Stimulated activated CD8-positive, alpha-beta memory T cell treated with anti-CD3 and anti-CD28 coated beads, Interleukin-4, amount 100 ng/mL, for 48 hours (primary cell): ENCODE data around the gene COL8A2.
"Not testable (repeated sequence)": the region's sequence is repeated elsewhere in the genome, so short reads cannot be mapped to it uniquely, and the experiment has no call there.

Source experiments
- DNase-seq: peaks from one replicate; pipeline ENCODE4 v3.0.0-alpha.2; 2020

COL8A2 gene

GRCh38 chr1:36125129-36125991 is at the start of gene COL8A2:
Gene COL8A2 (minus strand): TSS chr1:36125222. CDS start chr1:36100242, 24,980 bp downstream.
- DNase-seq = no peak

GRCh38 chr1:36174713-36175112 is 49.7 kb upstream of the COL8A2 start:
- DNase-seq = no peak

GRCh38 chr1:36172983-36173382 is 48.0 kb upstream of the COL8A2 start:
- no peak for DNase-seq

- no peak for DNase-seq
Measured at GRCh38 chr1:36172017-36172747, 47.2 kb upstream of the COL8A2 start.

GRCh38 chr1:36170643-36171412 is 45.8 kb upstream of the COL8A2 start:
- no peak for DNase-seq

GRCh38 chr1:36168514-36168913 is 43.5 kb upstream of the COL8A2 start:
- no peak for DNase-seq

- DNase-seq = no peak
Measured at GRCh38 chr1:36166938-36167905, 42.2 kb upstream of the COL8A2 start.

GRCh38 chr1:36166136-36166535 is 41.1 kb upstream of the COL8A2 start:
- no peak for DNase-seq

- no peak for DNase-seq
Measured at GRCh38 chr1:36165145-36165544, 40.1 kb upstream of the COL8A2 start.

- no peak for DNase-seq
Measured at GRCh38 chr1:36164361-36164760, 39.3 kb upstream of the COL8A2 start.

GRCh38 chr1:36163426-36163825 is 38.4 kb upstream of the COL8A2 start:
- no peak for DNase-seq

- no peak for DNase-seq
Measured at GRCh38 chr1:36162680-36163239, 37.7 kb upstream of the COL8A2 start.

- DNase-seq = peak; percentile 56
Measured at GRCh38 chr1:36161641-36162531, 36.9 kb upstream of the COL8A2 start.

- peak; percentile 80 for DNase-seq
Measured at GRCh38 chr1:36160949-36161485, 36.0 kb upstream of the COL8A2 start.

GRCh38 chr1:36160388-36160948 is 35.4 kb upstream of the COL8A2 start:
- no peak for DNase-seq

- peak; percentile 41 for DNase-seq
Measured at GRCh38 chr1:36159614-36160387, 34.8 kb upstream of the COL8A2 start.

GRCh38 chr1:36158827-36159252 is 33.8 kb upstream of the COL8A2 start:
- not testable (repeated sequence) for DNase-seq

- no peak for DNase-seq
Measured at GRCh38 chr1:36157973-36158826, 33.2 kb upstream of the COL8A2 start.
